CD8-positive, alpha-beta memory T cell (primary cell): ENCODE results near the gene VRK3. TPM values are rescaled to one million over a fixed set of nuclear protein-coding genes. Genes with fewer than 3 reads are reported as not detected.

Source experiments
- CTCF ChIA-PET: fragments of 350-600 bp; sonication (Branson Sonifier 250); formaldehyde crosslinking; loops from one replicate; lab custom pipeline; 2021; ENCODE audit warnings: antibody characterized with exemption; lab: Charles Lee
- POLR2A ChIA-PET: fragments of 350-600 bp; sonication (Branson Sonifier 250); formaldehyde crosslinking; loops from one replicate; lab custom pipeline; 2021; ENCODE audit warnings: antibody characterized with exemption; lab: Charles Lee
- DNase-seq, 5 donors: peaks; one replicate each; pipeline versions ENCODE4 v3.0.0 to v3.0.0-alpha.2; 2020 to 2022; ENCODE audit warnings: mixed read lengths in 1 of 5
- H3K27ac ChIP-seq: one replicate; pipeline ENCODE4 v1.7.0; 2013; ENCODE audit warnings: low read depth, mild to moderate bottlenecking, low read length, moderate library complexity
- H3K27me3 ChIP-seq: 2 replicates; pipeline ENCODE4 v1.7.0; 2013; ENCODE audit warnings: low read length, mild to moderate bottlenecking; ENCODE audit not compliant: insufficient read depth, poor library complexity, severe bottlenecking
- H3K36me3 ChIP-seq: 2 replicates; pipeline ENCODE4 v1.7.0; 2013; ENCODE audit warnings: mild to moderate bottlenecking, low read length, moderate library complexity; ENCODE audit not compliant: insufficient read depth
- H3K4me1 ChIP-seq: 2 replicates; pipeline ENCODE4 v1.7.0; 2013; ENCODE audit warnings: mild to moderate bottlenecking, low read length, moderate library complexity; ENCODE audit not compliant: insufficient read depth
- H3K4me3 ChIP-seq: 2 replicates; pipeline ENCODE4 v1.7.0; 2013; ENCODE audit warnings: mild to moderate bottlenecking, low read length
- H3K9me3 ChIP-seq: 2 replicates; pipeline ENCODE4 v1.7.0; 2013; ENCODE audit warnings: mild to moderate bottlenecking, low read length
- H3K27ac Mint-ChIP-seq, 8 donors: one replicate each; pipeline ENCODE4 v1.8.0; 2020 to 2021; ENCODE audit warnings: mixed read lengths in 8 of 8, mild to moderate bottlenecking in 6 of 8, inconsistent platforms in 3 of 8, moderate library complexity in 3 of 8
- H3K27me3 Mint-ChIP-seq, 2 donors: one replicate each; pipeline ENCODE4 v1.8.0; 2020 to 2021; ENCODE audit warnings: mixed read lengths in 2 of 2, mild to moderate bottlenecking in 1 of 2, moderate library complexity in 1 of 2
- H3K36me3 Mint-ChIP-seq, 3 donors: one replicate each; pipeline ENCODE4 v1.8.0; 2020 to 2021; ENCODE audit warnings: mixed read lengths in 3 of 3, inconsistent platforms in 1 of 3, mild to moderate bottlenecking in 1 of 3
- H3K4me1 Mint-ChIP-seq, 3 donors: one replicate each; pipeline ENCODE4 v1.8.0; 2020 to 2021; ENCODE audit warnings: mixed read lengths in 3 of 3, inconsistent platforms in 1 of 3, mild to moderate bottlenecking in 1 of 3
- H3K4me3 Mint-ChIP-seq, 7 donors: one replicate each; pipeline ENCODE4 v1.8.0; 2020 to 2021; ENCODE audit warnings: mixed read lengths in 7 of 7, mild to moderate bottlenecking in 6 of 7, moderate library complexity in 4 of 7, inconsistent platforms in 2 of 7
- H3K9me3 Mint-ChIP-seq, 5 donors: one replicate each; pipeline ENCODE4 v1.8.0; 2020 to 2022; ENCODE audit warnings: mixed read lengths in 5 of 5, mild to moderate bottlenecking in 3 of 5, moderate library complexity in 2 of 5, inconsistent platforms in 1 of 5
- polyA plus RNA-seq: library from polyadenylated mRNA; unstranded; fragments of 300-500 nt; fragmentation: Illumina TruSeq; gene quantifications from one replicate; pipeline ENCODE4 v1.2.3, GENCODE V29; 2021
- total RNA-seq, 2 experiments: library from RNA; stranded (reverse); gene quantifications; one replicate each; pipeline ENCODE4 v1.2.3, GENCODE V29; 2021

VRK3 gene
- total and polyA plus RNA-seq, 3 experiments from 2014 or later: 62.4 to 92.7 (median 66.5) TPM

DNA sequence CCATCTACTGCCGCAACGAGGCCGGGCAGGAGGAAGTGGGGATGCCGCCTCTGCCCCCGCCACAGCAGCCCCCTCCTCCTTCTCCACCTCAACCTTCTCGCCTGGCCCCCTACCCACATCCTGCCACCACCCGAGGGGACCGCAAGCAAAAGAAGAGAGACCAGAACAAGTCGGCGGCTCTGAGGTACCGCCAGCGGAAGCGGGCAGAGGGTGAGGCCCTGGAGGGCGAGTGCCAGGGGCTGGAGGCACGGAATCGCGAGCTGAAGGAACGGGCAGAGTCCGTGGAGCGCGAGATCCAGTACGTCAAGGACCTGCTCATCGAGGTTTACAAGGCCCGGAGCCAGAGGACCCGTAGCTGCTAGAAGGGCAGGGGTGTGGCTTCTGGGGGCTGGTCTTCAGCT, 92.4 kb downstream of the VRK3 start:
- Mint-ChIP-seq H3K4me1 (peaks cover 49 to 69% (median 57%) of the 10 kb centered on the region in 3 donors), H3K9me3 (peaks cover 0 to 3% (median 0%) of the 10 kb centered on the region in 5 donors), H3K36me3 (peaks cover 0 to 17% (median 2%) of the 10 kb centered on the region in 3 donors), H3K4me3 (peak overlapping the region; percentile 31 to 83 (median 68)), H3K27ac (peak overlapping the region in 5 of 8 donors; percentile 41 to 85 (median 76)), H3K27me3 (peaks cover 0 to 7% of the 10 kb centered on the region in 2 donors)
- peak overlapping the region; percentile 15 for H3K4me3 ChIP-seq
- no peaks in the 10 kb centered on the region for H3K9me3 ChIP-seq
- peaks cover 35% of the 10 kb centered on the region for H3K4me1 ChIP-seq
- DNase-seq: peak in 4 of 5 donors; percentile 40 to 71 (median 64)
- CTCF ChIA-PET: no interaction called here
- POLR2A ChIA-PET: no interaction called here
- H3K27me3 ChIP-seq: no peaks in the 10 kb centered on the region
- H3K27ac ChIP-seq: no peak overlapping the region
- H3K36me3 ChIP-seq: no peaks in the 10 kb centered on the region

DNA sequence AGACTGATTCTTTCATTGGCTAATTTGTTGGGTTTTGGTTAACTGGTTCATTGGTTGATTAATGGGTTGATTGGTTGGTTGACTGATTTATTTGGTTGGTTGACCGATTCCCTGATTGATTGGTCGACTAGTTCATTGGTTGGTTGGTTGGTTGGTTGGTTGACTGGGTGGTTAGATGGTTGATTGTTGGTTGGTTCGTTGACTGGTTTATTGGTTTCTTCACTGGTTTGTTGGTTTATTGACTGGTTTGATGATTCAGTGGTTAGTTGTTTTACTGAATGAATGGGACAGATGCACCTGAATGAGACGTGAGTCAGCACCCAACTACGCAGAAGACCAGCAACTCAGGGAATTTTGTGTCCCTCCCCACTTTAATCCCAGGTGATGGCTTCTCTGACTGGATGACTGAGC, 93.1 kb downstream of the VRK3 start:
- H3K27ac ChIP-seq: no peak overlapping the region
- peaks cover 5% of the 10 kb centered on the region for H3K36me3 ChIP-seq
- H3K9me3 ChIP-seq: no peaks in the 10 kb centered on the region
- Mint-ChIP-seq H3K36me3 (peaks cover 0 to 23% (median 4%) of the 10 kb centered on the region in 3 donors), H3K4me3 (peak overlapping the region in 6 of 7 donors; percentile 19 to 64 (median 50)), H3K4me1 (peaks cover 54 to 74% (median 60%) of the 10 kb centered on the region in 3 donors), H3K27ac (peak overlapping the region in 4 of 8 donors; percentile 2 to 58 (median 42)), H3K9me3 (peaks cover 0 to 3% (median 0%) of the 10 kb centered on the region in 5 donors), H3K27me3 (peaks cover 0 to 7% of the 10 kb centered on the region in 2 donors)
- no peaks in the 10 kb centered on the region for H3K27me3 ChIP-seq
- CTCF ChIA-PET: no interaction called here
- POLR2A ChIA-PET: no interaction called here
- H3K4me3 ChIP-seq: no peak overlapping the region
- DNase-seq: no peak
- H3K4me1 ChIP-seq: peaks cover 39% of the 10 kb centered on the region

DNA sequence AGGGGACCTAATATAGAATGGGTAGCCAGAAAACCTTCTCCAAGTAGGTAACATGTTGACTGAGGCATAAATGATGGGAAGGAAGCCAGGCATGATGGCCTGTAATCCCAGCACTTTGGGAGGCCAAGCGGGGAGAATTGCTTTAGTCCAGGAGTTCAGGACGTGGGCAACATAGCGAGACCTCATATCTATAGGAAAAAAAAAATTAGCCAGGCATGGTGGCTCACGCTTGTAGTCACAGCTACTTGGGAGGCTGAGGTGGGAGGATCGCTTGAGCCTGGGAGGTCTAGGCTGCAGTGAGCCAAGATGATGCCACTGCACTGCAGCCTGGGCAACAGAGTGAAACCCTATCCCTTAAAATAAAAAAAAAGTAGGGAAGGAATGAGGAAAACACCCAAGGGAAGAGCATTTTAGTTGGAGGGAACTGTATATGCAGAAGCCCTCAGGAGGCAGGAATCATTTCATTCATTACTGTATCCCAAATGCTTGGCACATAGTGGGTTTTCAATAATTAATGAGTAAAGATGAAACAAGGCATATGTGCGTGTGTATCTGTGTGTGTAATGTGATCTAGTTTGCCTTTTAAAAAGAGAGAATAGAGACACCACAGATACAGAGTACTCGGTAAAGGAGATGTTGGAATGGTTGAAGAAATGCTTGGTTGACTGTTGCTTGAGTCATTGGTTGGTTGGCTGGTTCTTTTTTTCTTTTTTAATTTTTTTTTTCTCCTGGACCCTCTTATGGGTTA, 93.7 kb downstream of the VRK3 start:
- Histone ChIP-seq H3K36me3 (peaks cover 5% of the 10 kb centered on the region), H3K4me3 (no peak overlapping the region), H3K9me3 (no peaks in the 10 kb centered on the region), H3K4me1 (peaks cover 42% of the 10 kb centered on the region), H3K27me3 (no peaks in the 10 kb centered on the region), H3K27ac (no peak overlapping the region)
- CTCF ChIA-PET: no interaction called here
- H3K27ac Mint-ChIP-seq: peak overlapping the region in 6 of 8 donors; percentile 31 to 98 (median 74)
- no peak for DNase-seq
- peak overlapping the region in 6 of 7 donors; percentile 19 to 84 (median 62) for H3K4me3 Mint-ChIP-seq
- H3K4me1 Mint-ChIP-seq: peaks cover 55 to 70% (median 65%) of the 10 kb centered on the region in 3 donors
- peaks cover 0 to 26% (median 4%) of the 10 kb centered on the region in 3 donors for H3K36me3 Mint-ChIP-seq
- H3K9me3 Mint-ChIP-seq: peaks cover 0 to 3% (median 0%) of the 10 kb centered on the region in 5 donors
- H3K27me3 Mint-ChIP-seq: peaks cover 0 to 7% of the 10 kb centered on the region in 2 donors
- POLR2A ChIA-PET: no interaction called here

DNA sequence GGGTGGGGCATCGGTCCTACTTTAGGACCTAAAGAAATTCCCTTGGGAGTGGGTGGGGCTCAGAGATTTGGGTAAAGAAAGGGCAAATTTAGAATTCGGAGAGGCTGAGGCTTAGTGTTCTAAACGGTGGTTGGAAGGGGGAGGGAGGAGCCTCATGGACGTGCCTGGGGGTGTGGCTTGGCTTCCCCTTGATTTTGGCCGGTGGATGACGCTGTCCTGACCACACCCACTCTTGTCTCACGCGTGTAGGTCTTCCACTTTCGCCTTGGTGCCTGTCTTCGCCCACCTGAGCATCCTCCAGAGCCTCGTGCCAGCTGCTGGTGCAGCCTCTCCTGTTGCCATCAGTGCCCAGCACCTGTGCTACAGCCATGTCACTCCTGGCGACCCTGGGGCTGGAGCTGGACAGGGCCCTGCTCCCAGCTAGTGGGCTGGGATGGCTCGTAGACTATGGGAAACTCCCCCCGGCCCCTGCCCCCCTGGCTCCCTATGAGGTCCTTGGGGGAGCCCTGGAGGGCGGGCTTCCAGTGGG, 94.6 kb downstream of the VRK3 start:
- Histone ChIP-seq H3K27me3 (no peaks in the 10 kb centered on the region), H3K4me3 (peak overlapping the region; percentile 96), H3K9me3 (no peaks in the 10 kb centered on the region), H3K27ac (no peak overlapping the region), H3K4me1 (peaks cover 42% of the 10 kb centered on the region), H3K36me3 (peaks cover 6% of the 10 kb centered on the region)
- ChIA-PET CTCF (interaction anchor here (1.1 to 1.4 kb wide), 3 partner anchors 20 to 213 kb away, joined by 3 to 5 read pairs (median 3); partner anchors contain the start of gene IL4I1), POLR2A (interaction anchor here (0.6 to 2.2 kb wide), 4 partner anchors 54 to 164 kb away, joined by 3 to 13 read pairs (median 4); partner anchors contain the start of genes AKT1S1, AP2A1 and TBC1D17)
- Mint-ChIP-seq H3K9me3 (peaks cover 0 to 3% (median 0%) of the 10 kb centered on the region in 5 donors), H3K4me3 (peak overlapping the region; percentile 34 to 99 (median 84)), H3K36me3 (peaks cover 0 to 30% (median 5%) of the 10 kb centered on the region in 3 donors), H3K27me3 (peaks cover 0 to 7% of the 10 kb centered on the region in 2 donors), H3K27ac (peak overlapping the region in 7 of 8 donors; percentile 47 to 99 (median 97)), H3K4me1 (peaks cover 57 to 68% (median 68%) of the 10 kb centered on the region in 3 donors)
- DNase-seq: peak in 3 of 5 donors; percentile 8 to 54 (median 11)

- H3K36me3 ChIP-seq: peaks cover 10% of the 10 kb centered on the region
- Mint-ChIP-seq H3K27me3 (peaks cover 0 to 7% of the 10 kb centered on the region in 2 donors), H3K4me3 (peak overlapping the region; percentile 92 to 99 (median 98)), H3K27ac (peak overlapping the region; percentile 88 to 99 (median 97)), H3K4me1 (peaks cover 61 to 73% (median 72%) of the 10 kb centered on the region in 3 donors), H3K36me3 (peaks cover 0 to 34% (median 8%) of the 10 kb centered on the region in 3 donors), H3K9me3 (peaks cover 0 to 3% (median 0%) of the 10 kb centered on the region in 5 donors)
- DNase-seq: peak; percentile 82 to 96 (median 94)
- POLR2A ChIA-PET: interaction anchor here (0.5 to 2.2 kb wide), 12 partner anchors 33 to 340 kb away, joined by 3 to 13 read pairs (median 4); partner anchors contain the start of genes AKT1S1, AP2A1, IL4I1 and PNKP
- H3K4me1 ChIP-seq: peaks cover 46% of the 10 kb centered on the region
- H3K27me3 ChIP-seq: no peaks in the 10 kb centered on the region
- H3K9me3 ChIP-seq: no peaks in the 10 kb centered on the region
- CTCF ChIA-PET: interaction anchor here (0.9 to 1.5 kb wide), 6 partner anchors 8 to 212 kb away, joined by 3 to 7 read pairs (median 3); partner anchors contain the start of gene IL4I1
- H3K27ac ChIP-seq: peak overlapping the region; percentile 82
- peak overlapping the region; percentile 96 for H3K4me3 ChIP-seq
Observed at GRCh38 chr19:49929611-49930482, 95.3 kb downstream of the VRK3 start.

DNA sequence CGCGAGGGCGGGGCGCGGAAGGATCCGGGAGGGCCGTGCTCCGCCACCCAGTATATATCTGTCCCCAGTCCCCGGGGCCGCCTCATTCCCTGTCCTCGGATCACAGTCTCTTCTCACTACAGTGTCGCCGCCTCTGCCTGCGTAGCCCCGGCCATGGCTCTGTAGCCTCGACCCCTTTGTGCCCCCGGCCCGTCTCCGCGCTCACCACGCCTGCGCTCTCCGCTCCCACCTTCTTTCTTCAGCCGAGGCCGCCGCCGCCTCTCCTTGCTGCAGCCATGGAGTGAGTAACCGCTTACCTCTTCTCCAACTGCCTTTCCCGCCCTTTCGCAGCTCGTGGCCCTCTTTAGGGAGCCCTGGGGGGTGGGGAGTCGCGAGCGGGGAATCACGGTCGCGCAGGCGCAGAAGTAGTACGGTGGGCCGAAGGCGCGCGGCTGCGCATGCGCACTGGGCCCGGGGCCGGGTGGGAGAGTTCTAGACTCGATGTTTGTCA, 96.0 kb downstream of the VRK3 start, which contains the start of the genes ATF5 and NUP62:
Gene ATF5, plus strand, starts transcription at position 85 of the 490 bp plus-strand sequence. CDS start 1,646 bp downstream, outside the sequence.
Gene NUP62, minus strand, starts transcription at position 384 of the 490 bp plus-strand sequence. CDS start 19,697 bp downstream, outside the sequence.
- Histone ChIP-seq H3K27ac (peak within 1 kb of the TSS; percentile 82), H3K9me3 (no peaks in the 10 kb centered on the region), H3K4me3 (peak within 1 kb of the TSS; percentile 96), H3K36me3 (peaks cover 16% of the 10 kb centered on the region), H3K4me1 (peaks cover 46% of the 10 kb centered on the region), H3K27me3 (no peaks in the 10 kb centered on the region)
- Mint-ChIP-seq H3K4me3 (peak within 1 kb of the TSS; percentile 92 to 99 (median 98)), H3K27ac (peak within 1 kb of the TSS; percentile 88 to 99 (median 98)), H3K27me3 (peaks cover 0 to 7% of the 10 kb centered on the region in 2 donors), H3K9me3 (peaks cover 0 to 3% (median 0%) of the 10 kb centered on the region in 5 donors), H3K36me3 (peaks cover 0 to 41% (median 8%) of the 10 kb centered on the region in 3 donors), H3K4me1 (peaks cover 61 to 75% (median 72%) of the 10 kb centered on the region in 3 donors)
- ChIA-PET POLR2A (interaction anchor here (0.5 to 2.2 kb wide), 11 partner anchors 32 to 339 kb away, joined by 3 to 13 read pairs (median 5); partner anchors contain the start of genes AKT1S1, IL4I1, PNKP and TBC1D17), CTCF (interaction anchor here (0.7 to 1.5 kb wide), 7 partner anchors 8 to 212 kb away, joined by 3 to 7 read pairs (median 3); partner anchors contain the start of gene IL4I1)
- peak; percentile 88 to 94 (median 91) for DNase-seq
